DMS114 treated with DMSO at 0.1 percent for 48 hours (cell line): ENCODE data around the gene INSRR.

ENCODE experiments used
- DNase-seq: peaks from one replicate; lab custom pipeline; 2025; ENCODE audit not compliant: unreplicated experiment; lab: John Stamatoyannopoulos, UW

The INSRR gene

GRCh38 chr1:156858959-156859522 is at the start of gene INSRR:
Gene INSRR, minus strand, starts transcription at chr1:156859117. Its CDS starts 496 bp downstream, at chr1:156858621.
- DNase-seq, result no peak

- DNase-seq, result no peak
Measured at GRCh38 chr1:156908541-156908940, 49.6 kb upstream of the INSRR start.

GRCh38 chr1:156906206-156906906 is 47.4 kb upstream of the INSRR start:
- DNase-seq, result no peak

DNA sequence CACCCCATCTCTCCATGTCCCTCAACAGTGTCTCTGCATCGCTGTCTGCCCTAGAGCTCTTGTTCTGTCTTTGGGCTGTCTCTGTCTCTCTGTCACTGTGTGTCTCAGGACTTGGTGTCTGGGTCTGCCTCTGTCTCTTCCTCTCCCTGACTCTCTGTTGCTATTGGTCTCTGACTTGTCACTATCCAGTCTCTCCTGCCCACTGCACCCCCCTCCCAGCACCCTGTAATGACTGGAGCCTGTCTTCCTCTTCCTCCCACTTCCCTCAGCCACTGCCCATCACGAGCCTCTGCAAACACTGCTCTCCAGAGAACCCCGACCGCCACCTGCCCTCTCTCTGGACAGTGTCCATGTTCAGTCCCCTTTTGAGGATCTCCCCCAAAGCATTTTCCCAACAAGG is 46.7 kb upstream of the INSRR start:
- no peak for DNase-seq

GRCh38 chr1:156905176-156905575 is 46.3 kb upstream of the INSRR start:
- DNase-seq, result no peak

DNA sequence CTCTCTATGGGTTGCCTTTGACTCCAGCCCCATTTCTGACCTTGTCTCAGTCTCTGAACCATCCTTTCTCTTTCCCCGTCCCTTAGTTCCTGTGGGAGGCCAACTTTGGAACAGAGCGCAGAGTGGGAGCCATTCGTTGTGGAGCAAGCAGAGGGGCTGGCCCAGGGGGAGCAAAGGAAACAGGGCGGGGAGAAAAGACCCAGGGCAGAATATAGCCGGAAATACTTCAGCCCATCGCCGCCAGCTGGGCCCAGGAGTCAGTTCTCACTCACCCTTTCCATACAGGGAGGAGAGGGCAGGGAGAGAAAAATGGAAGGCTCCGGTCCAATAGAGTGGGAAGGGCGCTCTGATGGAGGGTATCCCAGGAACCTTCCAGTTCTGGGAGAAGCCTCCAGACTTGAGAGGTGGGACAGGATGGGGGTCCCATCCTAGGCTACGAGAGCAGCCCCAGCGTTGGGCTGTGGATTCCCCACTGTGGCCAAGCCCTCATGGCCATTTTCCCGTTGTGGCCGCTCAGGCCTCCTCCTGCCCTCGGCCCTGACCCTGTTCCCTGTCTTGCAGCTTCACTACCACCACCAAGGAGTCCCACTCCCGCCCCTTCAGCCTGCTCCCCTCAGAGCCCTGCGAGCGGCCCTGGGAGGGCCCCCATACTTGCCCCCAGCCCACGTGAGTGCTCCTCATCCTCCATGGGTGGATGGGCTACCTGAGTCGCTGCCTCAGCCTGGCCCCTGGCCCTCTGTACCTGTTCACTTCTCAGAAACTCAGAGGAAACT is 45.5 kb upstream of the INSRR start:
- no peak for DNase-seq

GRCh38 chr1:156903328-156904091 is 44.6 kb upstream of the INSRR start:
- no peak for DNase-seq

- DNase-seq, result no peak
Measured at GRCh38 chr1:156901966-156902915, 43.3 kb upstream of the INSRR start.

GRCh38 chr1:156901590-156901900 is 42.6 kb upstream of the INSRR start:
- DNase-seq, result no peak

- DNase-seq, result no peak
Measured at GRCh38 chr1:156900896-156901589, 42.1 kb upstream of the INSRR start.

GRCh38 chr1:156899956-156900718 is 41.2 kb upstream of the INSRR start:
- no peak for DNase-seq

DNA sequence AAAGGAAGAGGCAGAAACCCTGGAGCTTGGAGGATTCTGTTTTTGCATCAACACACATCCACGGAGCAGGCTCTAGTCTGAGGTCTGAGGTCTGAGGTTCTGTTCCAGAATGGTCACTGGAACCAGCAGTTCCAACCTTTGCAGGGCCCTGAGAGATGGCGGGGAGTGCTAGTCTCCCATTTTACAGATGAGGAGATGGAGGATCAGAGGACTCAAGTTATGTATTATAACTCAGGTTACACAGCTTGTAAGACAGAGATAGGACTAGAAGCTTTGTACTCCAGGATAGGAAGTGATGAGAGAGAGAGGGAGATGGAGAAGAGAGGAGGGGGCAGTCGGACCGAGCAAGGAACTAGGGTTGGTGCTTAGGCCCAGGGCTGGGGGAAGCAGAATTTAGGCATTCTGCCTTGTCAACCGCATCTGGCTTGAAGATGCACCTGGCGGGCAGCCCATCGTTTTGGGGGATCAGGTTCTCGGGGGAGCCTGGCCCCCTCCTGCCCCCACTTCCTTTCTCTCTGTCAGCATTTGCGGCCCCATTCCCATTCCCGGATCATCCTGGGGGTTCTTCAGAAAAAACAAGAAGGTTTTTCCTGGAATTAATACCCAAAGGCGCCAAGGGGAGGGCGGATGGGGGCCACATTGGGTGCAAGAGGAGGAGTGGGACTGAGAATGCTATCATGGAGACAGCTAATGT is 40.2 kb upstream of the INSRR start:
- DNase-seq, result no peak

DNA sequence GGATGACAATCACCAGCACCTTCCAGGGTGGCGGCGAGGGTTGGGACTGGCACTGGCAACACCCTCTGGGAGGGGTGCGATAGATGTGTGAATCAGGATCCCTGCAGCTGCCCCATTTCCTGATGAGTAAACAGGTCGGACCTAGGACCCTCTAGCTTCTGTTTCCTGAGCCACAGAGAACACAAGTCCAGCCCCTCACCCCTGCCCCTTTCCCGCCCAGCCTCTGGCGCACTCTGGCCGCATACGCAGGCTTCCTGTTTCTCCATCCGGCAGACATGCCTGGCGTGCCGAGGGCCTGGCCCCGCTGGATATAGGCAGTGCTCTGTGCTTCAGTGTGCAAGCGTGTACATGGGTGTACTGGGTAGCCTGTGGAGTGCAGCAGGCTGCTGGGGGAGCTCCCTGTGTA is 39.2 kb upstream of the INSRR start:
- no peak for DNase-seq

DNA sequence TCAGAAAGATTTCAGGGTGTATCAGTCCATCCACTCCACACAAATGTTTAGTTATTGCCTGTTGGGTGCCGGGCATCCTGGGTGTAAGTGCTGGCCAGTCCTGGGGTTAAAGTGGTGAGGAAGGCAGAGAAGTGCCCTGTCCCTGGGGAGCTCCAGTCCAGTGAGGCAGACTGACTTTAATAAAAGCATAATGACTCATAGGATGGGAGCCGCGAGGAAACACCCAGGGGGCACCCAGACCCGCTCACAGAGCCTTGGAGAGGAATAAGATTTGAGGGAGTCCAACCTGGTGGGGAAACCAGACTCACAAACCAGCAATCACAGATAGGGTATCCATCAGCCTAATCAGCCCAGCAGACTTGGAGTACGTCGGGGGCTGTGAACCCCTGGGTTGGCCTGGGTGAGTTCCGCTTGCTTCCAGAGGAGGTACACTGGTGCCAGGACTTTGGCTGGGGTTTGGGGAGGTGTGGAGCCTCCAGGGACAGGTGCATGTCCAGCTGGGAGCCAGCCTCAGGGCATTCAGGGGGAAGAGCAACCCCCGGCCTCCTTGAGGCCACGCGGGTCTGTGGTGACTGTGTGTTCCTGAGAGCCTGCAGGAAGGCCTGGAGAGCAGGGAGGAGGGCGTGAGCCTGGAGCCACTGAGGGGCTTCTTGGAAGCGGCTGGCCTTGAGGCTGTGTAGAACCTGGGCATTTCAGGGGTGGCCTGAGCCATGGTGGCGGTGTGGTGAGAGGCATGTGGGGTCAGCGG is 38.3 kb upstream of the INSRR start:
- no peak for DNase-seq

- DNase-seq, result no peak
Measured at GRCh38 chr1:156896490-156897033, 37.6 kb upstream of the INSRR start.

DNA sequence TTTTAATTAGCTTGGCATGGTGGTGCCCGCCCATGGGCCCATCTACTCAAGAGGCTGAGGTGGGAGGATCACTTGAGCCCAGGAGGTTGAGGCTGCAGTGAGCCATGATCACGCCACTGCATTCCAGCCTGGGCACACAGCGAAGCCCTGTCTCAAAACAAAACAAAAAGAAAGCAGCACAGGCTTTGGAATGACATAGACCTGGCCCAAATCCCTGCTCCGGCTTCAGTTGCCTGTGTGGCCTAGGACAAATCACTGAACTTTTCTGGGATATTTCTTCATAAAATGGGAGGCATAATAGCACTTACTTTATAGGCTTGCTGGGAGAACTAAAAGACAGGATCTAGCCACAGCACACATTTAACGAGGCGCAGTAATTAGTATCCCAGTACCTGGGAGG is 37.0 kb upstream of the INSRR start:
- DNase-seq, result no peak

GRCh38 chr1:156895455-156895812 is 36.5 kb upstream of the INSRR start:
- DNase-seq, result no peak
